NCI-H1694 (cell line): ENCODE data around the gene ACOT11.

Source experiments
- DNase-seq: peaks from one replicate; lab custom pipeline; 2025; lab: John Stamatoyannopoulos, UW

ACOT11 gene

DNA sequence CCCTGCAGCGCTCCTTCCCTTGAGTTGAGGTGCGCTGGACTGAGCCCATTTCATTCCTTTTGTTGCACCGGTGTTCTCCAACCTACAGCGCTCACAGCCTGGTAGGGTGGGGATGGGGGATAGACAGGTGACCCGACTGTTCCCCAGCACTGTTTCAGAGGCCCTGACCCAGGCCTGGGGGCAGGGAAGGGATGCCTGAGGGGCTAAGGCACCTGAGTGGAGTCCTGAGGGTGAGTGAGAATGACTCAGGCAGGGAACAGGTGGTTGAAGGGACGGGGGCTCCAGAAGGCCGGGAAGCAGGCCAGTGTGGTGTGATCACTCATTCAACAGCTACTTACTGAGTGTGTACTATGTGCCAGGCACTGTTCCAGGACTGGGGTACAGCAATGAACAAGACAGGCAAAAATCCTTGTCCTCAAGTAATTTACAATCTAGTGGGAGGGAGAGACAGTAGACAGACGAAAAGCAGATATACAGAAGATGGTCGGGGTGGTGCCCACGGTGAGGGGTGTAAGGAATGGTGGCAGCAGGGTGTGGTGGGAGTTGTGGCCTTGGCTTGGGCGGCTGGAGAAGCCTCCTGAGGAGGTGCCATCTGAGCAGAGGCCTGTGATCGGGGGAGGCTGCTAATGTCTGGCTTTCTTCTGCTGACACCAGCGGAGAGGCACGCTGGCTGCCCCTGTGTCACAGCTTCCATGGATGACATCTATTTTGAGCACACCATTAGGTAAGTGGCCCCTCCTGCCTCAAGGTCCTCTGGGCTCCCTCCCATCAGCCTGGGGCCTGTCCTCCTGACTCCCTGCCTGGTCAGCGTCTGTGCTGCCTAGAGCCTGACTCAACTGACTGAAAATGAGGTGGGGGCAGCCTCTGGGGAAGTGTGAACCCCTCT is 37.4 kb downstream of the ACOT11 start:
- DNase-seq: no peak

DNA sequence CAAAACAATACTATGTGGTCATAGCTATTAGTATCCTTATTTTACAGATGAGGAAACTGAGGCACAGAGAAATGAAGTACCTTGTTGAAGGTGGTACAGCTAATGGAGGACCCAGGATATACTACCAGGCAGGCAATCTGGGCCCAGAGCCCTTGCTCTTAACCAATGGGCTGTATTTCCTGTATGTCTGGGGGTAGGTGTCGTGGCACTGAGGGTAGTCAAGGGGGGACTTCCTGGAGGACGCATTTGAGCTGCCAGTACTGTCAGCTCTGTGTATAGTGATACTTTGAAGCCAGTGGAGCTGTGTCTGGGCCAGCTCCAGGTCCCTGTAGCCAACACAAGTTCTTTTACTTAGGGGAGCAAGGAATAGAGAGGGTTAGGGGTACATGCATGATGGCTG is 40.3 kb downstream of the ACOT11 start:
- DNase-seq: no peak

DNA sequence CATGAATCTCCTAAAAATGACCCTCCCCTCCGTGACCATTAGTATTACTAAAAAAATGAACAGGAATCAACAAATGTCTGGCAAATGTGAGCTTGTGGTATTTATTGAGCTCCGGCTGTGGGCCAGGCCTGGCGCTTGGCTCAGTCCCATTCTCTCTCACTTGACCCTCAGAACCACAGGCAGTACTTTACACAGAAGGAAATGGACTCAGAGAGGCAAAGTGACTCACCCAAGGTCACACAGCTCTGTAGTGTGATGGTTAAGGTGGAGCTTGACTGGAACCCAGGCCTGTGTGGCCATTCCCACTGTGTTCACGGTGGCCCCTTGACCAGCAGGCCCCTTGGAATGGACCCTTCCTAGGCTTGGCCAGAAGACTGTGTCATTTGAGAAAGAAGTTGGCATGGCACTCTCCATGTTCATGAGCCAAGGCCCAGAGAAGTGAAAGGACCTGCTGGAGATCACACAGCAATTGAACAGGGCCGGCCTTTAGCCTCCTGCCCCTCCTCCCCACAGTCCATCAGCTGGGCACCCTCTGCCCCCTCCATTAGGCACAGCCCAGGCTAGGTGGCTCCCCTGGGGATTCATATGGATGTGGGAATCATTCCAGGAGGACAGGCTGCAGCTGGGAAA is 43.2 kb downstream of the ACOT11 start:
- no peak for DNase-seq

DNA sequence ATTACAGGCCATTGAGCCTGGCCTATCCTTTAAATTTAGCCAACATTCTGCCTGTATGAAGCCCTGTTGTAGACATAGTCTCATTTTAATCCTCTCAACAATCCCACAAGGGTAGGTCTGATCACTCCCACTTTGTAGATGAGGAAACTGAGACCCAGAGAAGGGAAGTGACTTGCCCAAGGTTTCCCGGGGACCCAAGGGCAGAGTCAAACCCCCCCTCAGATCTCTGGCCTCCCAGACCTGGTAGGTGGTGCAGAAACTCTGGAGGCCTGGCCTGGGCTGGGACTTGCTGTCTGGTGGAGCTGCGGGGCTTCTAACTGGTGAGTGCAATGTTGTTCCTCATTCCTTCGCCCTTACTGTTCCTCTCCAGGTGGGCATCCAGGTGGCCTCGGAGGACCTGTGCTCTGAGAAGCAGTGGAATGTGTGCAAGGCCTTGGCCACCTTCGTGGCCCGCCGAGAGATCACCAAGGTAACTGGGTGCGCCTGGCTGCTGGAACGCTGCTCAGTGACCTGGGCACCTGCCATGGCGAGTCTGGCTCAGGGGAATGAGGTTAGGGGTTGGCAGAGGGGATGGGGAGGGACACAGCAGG is 45.6 kb downstream of the ACOT11 start:
- DNase-seq: no peak

DNA sequence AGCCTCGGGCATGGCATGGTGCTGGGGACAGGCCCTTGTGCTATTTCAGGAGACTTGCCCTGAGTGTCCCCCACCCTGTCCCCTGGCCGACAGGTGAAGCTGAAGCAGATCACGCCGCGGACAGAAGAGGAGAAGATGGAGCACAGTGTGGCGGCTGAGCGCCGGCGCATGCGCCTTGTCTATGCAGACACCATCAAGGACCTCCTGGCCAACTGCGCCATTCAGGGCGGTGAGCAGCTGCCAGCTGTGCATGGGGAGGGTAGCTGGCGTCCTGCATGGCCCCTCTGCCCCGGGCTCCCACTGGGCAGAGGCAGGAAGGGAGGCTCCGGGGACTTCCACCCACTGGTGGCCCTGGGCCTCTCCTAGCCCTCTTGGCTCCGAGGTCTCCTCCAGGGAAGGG is 46.4 kb downstream of the ACOT11 start:
- DNase-seq: no peak

DNA sequence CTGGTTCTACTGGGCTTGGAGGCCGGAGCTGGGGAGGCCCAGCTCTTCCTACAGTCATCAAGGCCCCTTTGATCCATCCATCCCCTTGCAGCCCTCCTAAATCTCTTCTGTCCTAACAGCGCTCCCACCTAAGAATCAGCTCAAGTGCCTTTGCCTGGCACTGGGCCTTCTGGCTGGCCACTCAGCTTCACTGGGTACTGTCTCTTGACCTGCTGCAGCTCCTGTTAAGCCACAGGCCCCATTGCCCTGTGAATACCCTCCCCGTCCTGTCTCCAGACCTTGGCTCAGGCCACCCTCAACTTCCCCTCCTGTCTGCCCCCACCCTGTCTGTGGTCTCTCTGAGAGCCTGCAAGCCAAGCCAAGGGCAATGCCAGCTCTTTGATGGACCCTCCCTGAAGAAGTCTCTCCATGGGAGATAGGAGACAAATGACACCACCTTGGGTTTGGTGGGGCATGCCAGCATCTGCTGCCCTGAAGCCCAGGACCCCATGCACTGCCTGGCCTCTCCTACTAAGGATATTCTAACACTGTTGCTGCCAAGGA is 48.0 kb downstream of the ACOT11 start:
- DNase-seq: no peak

DNA sequence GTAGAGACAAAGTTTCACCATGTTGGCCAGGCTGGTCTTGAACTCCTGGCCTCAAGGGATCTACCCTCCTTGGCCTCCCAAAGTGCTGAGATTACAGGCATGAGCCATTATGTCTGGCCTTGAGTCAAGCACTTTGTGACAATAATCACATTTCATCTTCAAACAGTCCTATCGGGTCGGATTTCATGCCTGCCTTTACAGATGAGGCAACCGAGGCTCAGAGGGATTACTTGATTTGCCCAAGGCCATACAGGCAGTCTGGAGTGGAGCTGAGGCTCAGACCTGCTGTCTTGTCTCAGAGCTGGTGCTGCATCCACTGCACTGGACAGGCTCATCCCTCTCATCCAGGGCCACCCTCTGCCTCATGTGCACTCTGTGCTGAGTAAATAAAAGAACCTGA is 48.7 kb downstream of the ACOT11 start:
- DNase-seq: no peak

DNA sequence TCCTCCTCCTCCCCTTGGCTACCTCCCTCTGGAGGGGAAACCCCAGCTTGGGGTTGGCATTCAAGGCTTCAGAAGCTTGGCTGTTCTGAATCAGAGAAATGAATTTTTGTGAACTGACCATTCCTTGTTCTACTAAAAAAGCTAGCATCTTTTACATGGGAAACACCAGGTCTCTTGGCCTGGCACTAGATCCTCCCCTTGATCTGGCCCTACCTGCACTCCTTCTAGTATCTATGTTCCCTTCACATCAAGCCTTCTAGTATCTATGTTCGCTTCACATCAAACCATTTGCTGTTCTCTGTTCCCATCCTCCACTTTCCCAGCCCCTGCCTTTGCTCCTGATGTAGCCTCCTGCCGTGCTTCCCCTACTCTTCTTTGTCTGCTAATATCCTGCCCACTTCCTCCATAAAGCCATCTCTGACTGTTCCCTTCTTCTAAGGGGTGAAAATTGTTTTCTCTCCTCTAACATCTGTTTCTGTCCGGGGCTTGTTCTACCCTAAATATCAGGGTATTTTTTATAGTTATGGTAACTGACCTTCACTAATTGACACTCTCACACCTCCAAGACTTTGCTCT is 49.5 kb downstream of the ACOT11 start:
- no peak for DNase-seq

DNA sequence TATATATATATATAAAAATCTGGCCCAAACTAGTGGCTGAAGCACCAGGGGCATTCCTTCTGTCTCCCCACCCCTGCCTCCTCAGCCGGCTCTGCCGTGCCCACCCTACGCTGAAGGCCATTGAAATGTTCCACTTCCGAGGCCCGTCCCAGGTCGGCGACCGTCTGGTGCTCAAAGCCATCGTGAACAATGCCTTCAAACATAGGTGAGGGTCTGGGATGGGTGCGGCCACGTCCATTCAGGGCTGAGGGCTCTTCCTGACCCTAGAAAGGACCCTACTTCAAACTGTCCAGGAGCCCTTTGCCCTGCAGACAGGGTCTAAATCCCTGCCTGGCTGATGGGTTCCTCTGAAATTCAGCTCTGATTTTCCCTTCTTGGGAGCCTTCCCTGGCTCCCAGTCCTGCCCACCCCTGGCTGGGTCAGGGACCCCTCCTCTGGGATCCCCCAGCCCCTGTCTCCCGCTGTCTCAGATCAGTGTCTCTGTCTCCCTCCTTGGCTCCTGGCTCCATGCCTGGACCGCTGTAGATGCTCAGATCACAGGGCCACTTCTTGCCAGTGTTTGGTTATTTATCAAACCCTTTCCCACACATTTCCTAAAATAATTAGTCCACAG is 51.3 kb downstream of the ACOT11 start:
- DNase-seq: no peak

DNA sequence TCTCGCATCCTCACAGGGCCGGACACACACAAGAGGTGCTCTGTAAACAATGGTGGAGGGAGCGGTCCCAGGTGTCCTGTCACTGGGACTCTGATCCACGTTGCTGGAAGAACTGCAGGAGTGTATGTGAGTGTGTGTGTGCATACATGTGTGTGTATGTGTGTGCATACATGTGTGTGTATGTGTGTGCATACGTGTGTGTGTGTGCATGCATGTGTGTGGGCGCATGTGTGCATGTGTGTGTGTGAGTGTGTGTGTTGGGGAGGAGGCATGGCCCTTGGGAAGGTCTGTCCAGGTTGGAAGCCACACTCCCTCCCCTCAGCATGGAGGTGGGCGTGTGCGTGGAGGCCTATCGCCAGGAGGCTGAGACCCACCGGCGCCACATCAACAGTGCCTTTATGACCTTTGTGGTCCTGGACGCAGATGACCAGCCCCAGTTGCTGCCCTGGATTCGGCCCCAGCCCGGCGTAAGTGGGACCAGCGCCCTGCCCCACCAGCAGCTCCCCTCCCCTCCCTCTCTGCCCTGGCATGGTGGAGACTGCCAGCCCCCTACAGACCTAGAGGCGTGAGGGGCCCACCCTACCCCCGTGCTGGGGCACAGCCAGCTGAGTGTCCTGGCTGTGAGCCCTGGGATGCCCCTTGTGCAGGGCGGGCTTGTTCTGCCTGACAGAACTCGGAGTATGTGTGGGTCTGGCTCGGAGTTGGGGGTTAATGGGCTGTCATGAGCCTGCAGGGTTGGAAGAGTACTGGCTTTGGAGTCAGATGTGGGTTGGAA is 53.1 kb downstream of the ACOT11 start:
- no peak for DNase-seq

DNA sequence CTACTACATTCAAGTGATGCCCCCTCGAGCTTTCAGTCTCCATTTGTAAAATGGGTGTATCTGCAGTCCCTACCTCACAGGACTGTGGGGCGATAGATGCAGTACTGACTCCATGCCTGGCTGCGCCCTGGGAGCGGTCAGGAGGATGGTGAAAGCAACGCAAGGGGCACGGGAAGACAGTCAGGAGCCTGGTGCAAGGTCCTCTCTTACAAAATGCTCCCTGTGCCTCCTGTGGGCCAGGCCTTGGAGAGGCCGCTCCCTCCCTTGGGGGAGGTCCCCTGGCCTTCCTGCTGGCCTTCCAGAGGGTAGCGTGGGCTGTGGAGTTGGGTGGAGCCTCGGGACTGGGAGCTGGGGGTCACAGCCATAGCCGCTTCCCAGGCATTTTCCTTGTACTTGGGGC is 53.7 kb downstream of the ACOT11 start:
- DNase-seq: no peak

DNA sequence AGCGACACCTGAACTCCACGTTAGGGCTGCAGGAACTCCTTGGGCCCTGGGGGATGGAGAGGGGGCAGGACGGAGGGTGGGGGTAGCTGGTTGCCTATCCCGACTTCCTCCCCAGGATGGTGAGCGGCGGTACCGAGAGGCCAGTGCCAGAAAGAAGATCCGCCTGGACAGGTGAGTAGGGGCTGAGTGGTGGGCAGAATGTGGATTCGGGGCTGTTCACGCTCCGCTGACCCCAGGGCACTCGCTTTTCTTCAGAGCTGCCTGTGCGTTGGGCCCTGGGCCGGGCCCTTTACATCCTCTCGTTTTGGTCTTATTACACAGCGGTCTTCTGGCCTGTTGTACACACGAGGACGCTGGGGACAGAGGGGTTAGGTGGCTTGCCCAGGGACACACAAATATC is 54.5 kb downstream of the ACOT11 start:
- no peak for DNase-seq

DNA sequence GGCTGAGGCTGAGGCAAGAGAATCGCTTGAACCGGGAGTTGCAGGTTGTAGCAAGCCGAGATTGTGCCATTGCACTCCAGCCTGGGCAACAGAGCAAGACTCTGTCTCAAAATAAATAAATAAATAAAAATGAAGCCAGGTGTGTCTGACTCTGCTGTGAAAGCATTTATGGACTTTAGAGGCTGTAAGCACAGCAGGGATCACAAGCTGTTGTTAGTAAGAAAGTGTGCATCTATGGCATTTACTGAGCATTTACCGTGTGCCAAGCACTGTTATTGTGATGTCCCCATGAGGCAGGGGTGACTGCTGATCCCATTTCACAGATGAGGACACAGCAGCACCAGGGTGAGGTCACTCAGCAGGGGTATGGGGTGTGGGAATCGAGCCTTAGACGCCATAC is 55.2 kb downstream of the ACOT11 start:
- no peak for DNase-seq

DNA sequence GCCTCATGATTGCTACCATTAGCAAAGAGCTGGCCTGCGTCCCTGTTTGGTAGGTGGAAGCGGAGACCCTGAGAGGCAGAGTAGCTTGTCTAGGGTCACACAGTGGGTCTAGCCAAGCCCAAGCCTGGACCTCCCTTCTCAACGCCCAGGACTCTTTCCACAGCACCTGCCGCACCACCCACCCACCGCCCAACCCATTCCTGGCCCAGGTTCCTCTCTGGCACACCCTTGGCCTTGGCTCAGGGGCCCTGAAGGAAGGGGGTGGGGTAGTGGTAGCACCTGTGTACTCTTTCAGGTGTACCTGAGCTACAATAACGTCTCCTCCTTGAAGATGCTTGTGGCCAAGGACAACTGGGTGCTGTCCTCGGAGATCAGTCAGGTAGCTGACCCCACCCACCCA is 56.0 kb downstream of the ACOT11 start:
- no peak for DNase-seq

DNA sequence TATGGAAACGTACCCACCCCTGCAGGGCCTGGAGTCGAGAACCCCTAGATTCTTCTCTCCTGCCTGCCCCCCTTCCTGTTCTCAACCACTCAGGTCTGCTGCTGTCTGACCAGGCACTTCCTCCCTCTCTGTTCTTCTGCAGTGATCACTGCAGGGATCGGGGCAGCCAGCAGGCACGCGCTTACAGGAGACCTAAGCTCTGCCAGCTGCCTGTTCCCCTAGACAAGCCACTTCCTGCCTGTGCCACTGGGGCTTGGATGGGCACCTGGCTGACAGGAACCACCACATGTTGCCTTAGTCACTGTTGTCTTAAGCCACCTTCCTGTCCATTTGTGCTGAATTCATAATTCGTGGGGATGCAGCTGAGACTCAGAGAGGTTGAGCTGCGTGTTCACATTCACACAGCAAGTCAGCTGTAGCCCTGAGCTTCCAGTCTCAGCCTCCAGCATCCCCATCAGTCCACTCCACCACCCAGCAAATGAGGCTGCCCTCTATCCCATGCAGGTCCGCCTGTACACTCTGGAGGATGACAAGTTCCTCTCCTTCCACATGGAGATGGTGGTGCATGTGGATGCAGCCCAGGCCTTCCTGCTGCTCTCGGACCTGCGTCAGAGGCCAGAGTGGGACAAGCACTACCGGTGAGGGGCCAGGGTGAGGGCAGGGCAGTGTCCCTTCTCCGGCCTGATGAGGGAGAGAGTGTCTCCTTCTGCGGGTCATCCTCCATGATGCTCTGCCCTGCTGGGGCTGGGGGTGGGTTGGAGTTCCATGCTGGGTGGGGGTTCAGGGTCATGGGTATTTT is 56.7 kb downstream of the ACOT11 start:
- DNase-seq: no peak

DNA sequence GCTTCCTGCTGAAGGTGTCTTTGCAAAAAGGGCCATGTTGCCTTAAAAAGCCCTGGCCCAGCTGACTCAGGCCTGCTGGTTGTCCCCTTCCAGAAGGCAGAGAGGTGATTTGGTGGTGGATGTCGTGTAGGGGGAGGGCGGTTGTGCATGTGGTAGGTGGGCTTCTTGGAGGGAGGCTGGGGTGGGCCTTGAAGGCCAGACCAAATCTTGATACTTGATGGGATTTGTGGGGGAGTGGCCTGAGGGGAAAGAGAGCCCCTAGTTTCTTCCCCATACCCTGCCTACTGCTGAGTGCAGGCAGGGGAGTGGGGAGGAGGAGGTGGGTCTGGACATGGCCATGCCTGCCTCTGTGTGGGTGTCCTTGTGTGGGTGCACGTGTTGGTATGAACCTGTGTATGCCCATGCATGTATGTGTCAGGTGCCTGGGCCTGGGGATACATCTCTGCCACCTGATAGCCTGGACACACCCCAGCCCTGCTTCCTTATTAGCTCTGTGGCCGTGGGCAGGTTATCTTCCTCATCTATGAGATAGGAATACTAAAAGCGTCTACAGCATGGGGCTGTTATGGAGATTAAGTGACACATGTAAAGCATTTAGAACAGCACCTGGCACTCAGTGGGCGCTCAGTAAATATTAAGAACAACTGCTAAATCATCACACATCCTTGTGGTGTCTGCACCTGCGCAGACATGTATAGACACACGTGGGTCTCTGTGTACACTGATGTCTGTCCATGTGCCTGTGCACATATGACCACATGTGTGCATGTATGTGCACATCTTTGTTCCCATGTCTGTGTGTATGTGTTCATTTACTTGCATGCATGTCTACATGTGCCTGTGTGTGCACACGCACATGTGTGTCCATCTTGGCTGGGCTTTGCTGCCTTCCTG is 58.3 kb downstream of the ACOT11 start:
- no peak for DNase-seq

DNA sequence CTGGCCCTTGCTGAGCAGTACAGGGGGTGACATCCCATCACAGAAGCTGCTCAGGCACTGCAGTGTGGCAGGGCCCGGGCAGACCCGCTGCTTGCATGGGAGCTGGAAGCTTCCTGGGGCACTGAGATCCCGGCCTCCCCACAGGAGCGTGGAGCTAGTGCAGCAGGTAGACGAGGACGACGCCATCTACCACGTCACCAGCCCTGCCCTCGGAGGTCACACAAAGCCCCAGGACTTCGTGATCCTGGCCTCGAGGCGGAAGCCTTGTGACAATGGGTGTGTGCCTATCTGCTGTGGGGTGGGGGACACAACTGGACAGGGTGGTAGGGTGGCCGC is 58.9 kb downstream of the ACOT11 start:
- DNase-seq: no peak

DNA sequence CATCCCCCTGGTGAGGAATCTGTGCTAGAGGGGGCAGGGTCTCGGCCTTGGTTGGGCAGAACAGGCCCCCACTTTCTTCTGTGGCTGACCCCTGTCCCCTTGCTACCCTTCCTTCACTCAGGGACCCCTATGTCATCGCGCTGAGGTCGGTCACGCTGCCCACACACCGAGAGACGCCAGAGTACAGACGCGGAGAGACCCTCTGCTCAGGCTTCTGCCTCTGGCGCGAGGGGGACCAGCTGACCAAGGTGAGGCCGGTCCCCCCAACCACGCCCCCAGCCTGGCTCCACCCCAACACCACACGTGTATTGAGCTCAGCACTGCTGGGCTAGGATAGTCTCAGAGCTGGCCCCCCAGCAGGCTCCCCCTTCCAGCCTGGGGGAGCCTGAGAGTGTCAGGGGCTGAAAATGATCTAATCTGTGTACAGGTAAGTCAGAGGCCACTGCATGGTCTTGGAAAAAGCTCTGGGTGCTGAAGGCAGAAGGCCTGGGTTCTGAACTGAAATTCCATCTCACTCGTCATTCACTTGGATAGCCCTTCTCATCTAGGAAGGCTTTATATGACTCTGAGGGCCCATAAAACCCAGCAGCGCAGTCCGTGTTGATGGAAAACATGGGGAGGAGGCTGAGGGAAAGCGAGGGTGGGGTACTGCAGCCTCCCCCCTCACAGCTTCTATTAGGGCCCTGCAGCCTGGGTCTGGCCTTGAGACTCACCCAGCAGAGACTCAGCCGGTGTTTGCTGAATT is 60.0 kb downstream of the ACOT11 start:
- DNase-seq: no peak
